Measurements from ENCODE around the gene LMO1.

Gene LMO1

DNA sequence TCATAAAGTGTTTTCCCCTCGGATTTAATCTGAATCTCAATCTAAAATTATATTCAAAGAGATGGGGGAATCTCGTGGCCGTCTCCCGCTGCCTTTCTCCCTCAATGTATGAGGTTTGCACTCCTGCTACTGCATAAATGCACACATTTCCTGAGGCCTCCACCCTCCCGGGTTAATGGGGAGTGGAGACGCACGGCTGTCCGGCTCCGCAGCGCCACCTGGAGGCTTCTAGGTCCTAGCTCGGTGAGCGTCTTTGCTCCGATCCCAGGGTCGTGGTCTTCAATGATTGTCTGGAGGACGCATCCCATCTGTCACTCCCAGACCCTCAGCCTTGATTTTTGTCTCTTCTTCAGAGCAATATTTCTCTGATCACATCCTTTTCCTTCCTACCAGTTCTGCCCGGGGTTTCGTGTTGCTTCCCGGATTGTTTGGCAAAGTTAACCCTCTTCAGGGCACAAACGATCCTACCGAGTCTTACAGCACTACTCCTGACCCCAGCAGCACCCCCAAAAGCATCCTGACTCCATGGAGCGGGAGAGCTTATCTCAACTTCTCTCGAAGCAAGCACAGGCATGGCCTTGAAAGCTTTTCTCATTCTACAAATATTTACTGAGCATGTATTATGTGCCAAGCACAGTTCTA is at the start of gene LMO1:
LMO1 (minus strand) TSS at position 110 of the 642 bp plus-strand sequence. CDS start 516 bp downstream, outside the sequence.
- DNase-seq (ENCODE audit: low spot score): peak; percentile 50

DNA sequence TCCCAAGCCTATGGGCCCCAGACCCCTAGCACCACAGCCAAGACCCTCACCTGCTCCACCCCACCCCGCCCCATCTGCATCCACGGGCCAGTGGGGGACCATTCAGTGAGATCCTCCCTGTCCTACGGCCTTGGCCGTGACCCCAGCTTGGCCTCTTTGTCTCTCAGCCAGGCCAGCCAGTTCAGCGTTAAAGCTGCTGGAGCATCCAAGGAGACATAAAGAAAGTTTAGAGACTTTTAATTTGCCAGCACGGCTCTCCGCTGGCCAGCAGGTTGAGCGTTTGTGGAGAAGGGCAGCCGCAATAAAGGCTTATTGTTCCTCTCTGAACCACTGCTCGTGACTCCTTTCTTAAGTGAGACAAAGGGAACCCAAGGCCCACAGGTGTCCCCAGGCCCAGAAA is 49.3 kb upstream of the LMO1 start:
- no peak for DNase-seq (ENCODE audit: low spot score)

- DNase-seq (ENCODE audit: low spot score): no peak
Observed at GRCh38 chr11:8311366-8311765, 47.7 kb upstream of the LMO1 start.

DNA sequence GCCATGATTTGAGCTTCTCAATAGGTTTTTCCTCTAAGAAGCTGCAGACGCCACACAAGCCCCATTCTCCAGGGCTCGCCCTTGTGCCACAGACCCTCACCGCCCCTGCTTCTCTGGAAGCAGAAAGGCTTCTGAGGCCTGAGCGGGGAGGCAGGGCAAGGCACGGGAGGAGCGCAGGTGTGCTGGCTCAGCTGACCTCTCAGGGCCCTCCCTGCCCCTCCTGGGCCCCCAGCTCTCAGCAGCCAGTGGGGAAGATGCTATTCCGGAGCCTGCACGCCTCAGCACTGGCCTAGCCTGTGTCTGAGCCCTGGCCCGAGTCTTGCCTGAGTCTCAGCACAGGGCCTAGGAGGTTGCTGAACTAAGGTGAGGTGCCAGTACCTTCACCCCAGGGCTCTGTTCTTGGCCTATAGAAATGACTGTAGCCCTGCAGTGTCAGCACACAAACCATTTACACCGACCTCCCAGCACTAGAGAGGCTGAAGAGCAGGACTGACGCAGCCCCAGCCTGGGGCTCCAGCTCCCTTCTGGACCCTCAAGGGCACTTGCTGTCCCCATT is 47.1 kb upstream of the LMO1 start:
- DNase-seq (ENCODE audit: low spot score): no peak

GRCh38 chr11:8309862-8310261 is 46.2 kb upstream of the LMO1 start:
- DNase-seq (ENCODE audit: low spot score): no peak

- no peak for DNase-seq (ENCODE audit: low spot score)
Observed at GRCh38 chr11:8309311-8309710, 45.6 kb upstream of the LMO1 start.

GRCh38 chr11:8307601-8308000 is 43.9 kb upstream of the LMO1 start:
- DNase-seq (ENCODE audit: low spot score): no peak

DNA sequence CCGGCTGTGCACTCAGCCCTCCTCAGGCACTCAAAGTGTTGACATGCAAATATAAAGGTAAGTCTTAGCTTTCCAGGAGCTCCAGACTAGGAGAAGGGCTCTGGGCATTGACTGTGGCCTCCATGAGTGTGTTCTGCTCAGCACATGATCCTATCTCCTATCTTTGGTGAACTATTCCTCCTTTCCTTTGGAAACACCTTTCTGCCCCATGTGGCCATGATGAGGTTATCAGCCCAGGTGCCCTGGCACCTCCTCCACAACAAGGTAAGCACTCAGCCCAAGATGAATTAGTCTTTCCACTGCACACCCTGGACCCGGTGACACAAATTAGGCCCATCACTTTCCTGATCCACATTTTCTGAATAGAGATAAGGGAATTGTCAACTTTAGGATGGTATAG is 37.9 kb upstream of the LMO1 start:
- no peak for DNase-seq (ENCODE audit: low spot score)

DNA sequence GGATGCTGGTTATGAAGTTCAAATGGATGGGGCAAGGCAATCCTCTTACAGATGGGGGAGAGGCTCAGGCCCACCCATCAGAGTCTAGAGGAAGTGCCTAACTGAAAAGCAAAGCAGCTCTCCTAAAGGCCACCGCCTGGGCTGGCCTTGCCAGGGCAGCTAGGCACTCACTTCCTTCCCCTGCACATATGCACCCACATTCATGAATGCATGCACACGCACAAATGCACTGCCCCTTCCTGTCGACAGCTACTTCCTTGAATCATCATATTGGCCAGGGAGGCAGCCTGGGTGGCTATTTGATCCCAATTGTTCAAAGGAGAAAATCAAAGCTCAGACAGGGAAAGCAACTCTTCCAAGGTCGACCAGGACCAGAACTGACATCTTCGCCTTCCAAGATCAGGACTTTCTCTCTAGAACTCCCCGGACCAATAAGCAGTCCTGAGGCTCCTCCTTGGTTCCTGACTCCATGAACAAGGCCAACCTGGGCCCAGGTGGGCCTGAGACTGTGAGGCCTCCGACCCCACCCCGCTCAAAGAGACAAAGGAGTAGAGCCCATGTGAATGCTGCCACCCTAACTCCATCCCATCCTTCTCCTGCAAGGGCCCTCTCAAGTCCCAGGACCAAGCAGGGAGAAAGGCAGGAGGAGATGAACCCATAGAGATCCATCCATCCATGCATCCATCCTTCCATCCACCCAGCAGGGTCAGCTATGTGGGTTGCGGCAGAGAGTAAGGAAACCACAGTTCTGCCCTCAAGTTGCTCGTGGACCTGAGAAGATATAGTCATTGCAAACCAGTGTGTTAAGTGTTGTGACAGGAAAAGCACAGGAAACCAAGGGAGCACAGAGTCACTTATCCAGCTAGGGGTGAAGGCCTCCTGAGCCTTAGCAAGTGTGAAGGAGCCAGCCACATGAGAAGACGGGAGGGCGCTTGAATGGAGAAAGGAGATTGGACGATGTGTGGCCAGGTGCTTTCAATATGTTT is 35.4 kb upstream of the LMO1 start:
- DNase-seq (ENCODE audit: low spot score): no peak

GRCh38 chr11:8297781-8298440 is 34.2 kb upstream of the LMO1 start:
- no peak for DNase-seq (ENCODE audit: low spot score)

DNA sequence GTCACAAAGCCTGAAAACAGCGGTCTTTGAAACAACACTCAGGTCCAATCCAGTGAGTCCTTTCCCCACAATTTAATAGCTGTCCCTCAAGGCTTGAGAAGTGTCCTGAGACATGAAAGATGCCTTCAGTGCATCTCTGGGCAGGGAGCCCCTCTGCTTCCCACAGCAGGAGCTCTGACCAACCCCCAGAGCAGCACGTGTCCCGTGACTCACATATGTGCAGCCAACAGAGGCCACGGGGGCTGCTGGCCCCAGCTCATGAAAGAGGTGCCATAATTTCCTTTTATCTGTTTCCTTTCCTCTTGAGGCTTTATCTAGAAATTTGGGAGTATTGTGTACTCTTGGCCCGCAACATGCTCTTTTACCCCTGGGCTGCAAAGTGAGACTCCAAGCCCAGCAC is 33.2 kb upstream of the LMO1 start:
- no peak for DNase-seq (ENCODE audit: low spot score)

DNA sequence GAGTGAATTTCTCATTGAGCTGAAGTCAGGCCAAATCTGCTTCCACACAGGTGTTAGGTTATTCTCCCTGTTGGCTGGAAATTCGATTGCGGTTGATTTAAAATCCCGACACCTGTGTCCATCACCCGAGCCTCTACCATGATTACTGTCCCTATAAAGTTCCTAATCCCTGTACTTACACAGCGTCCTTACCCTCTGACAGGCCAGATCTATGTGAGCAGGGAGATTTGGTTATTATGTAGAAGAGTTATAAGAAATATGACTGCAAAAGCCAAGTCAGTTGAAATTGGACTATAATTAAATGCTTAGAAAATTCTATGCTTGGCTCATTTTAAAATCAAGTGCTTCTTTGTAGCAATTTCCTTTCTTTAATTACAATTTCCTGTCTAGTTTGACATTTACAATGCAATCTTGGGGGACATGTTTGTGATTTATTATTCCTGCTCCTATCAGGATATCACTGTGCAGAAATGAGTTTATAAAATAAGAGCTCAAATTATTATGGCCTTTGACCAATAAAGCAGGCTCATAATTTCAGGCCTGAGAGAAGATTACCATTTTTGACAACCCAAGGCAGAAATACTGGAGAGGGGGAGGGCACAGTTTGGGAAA is 32.5 kb upstream of the LMO1 start:
- DNase-seq (ENCODE audit: low spot score): no peak

- DNase-seq (ENCODE audit: low spot score): no peak
Observed at GRCh38 chr11:8294251-8294935, 30.7 kb upstream of the LMO1 start.

- DNase-seq (ENCODE audit: low spot score): no peak
Observed at GRCh38 chr11:8293171-8293570, 29.5 kb upstream of the LMO1 start.

- no peak for DNase-seq (ENCODE audit: low spot score)
Observed at GRCh38 chr11:8292351-8292750, 28.7 kb upstream of the LMO1 start.

- no peak for DNase-seq (ENCODE audit: low spot score)
Observed at GRCh38 chr11:8291421-8292350, 28.0 kb upstream of the LMO1 start.

DNA sequence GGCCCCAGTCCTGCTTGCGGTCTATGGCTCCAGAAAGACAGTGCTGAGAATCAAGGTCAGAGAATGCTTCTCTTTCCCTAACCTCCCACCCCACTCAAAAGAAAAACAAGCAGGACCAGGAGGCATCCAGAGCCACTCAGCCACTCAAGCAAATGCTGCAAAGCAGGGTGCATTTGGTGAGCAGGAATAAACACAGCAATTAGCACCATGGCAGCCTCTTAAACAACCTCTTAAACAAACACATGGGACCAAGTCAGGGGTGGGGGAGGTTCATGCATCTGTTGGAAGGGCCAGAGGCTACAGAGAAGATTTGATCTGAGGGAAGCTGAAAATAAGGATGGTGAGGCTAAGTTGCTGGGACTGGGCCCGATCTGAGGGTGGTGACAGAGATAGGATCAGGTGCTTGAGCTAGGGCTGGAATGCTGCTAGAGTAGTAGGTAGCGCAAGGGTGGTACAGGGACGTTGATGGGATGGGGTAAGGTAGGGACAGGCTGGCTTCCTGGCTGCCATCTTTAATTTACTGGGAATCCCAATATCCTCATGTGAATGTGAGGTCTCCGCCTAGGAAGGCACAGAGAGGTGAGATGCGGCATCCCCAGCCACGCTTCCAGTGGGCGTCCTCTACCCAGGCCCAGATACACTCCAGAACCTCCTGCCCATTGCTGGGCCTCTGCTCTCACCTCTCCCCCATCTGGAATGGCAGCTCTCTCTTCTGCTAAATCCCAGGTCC is 26.6 kb upstream of the LMO1 start:
- DNase-seq (ENCODE audit: low spot score): no peak

DNA sequence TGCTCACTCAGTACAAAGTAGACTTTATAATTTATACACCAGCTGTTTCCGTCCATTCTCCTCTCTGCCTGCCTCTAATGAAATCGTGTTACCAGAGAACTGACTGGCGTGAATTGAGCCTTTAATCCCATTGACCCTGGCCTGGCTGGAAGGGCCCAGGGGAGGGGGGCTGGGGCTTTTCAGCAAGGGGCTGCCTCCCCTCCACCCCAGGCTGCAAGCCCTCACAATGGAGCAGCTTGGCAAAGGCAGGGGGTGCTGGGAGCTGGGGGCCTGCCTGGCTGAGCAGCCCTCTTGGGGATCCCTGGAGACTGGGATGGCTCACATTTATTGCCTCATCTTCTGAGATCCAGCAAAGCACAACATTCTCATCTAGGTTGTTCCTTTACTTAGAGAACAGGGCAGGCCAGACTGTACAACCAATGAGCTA is 25.8 kb upstream of the LMO1 start:
- DNase-seq (ENCODE audit: low spot score): no peak

GRCh38 chr11:8288824-8289491 is 25.3 kb upstream of the LMO1 start:
- no peak for DNase-seq (ENCODE audit: low spot score)
